Measurements from ENCODE around the gene MZT2A.
"Not testable (repeated sequence)": the region's sequence is repeated elsewhere in the genome, so short reads cannot be mapped to it uniquely, and the experiment has no call there.

MZT2A gene

DNA sequence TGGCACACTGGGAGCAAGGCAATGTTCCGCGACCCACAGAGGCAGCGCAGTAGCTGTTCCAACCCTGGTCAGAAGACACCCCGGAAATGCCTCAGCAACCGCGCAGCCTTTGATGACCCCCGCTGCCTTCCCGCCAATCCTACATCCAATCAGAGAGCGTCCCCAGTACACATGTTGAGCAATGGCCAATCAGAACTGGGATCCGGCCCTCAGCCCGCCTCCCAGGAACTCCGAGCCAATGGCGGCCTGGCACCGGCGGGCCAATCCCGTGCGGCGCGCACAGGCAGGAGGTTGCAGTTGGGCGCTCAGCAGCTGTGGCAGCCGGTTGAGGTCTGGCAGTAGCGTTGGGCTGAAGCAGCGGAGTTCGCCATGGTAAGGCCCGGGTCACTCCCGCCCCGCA, 16.4 kb downstream of the MZT2A start, which contains the start of gene TUBA3D:
Gene TUBA3D, plus strand, starts transcription at position 289 of the 400 bp plus-strand sequence. Its CDS starts 81 bp downstream, at position 370.
- no peak within 1 kb of the TSS for H3K4me3 ChIP-seq (replicated peaks; ENCODE audit: insufficient read depth, low read length)
- no peak for DNase-seq (ENCODE audit: low read depth in 1 of 2, low spot score in 1 of 2)
- H3K27ac ChIP-seq (replicated peaks) = no peak within 1 kb of the TSS
- no peaks in the 10 kb centered on the region for H3K27me3 ChIP-seq (ENCODE audit: insufficient read depth, poor library complexity, severe bottlenecking)
- TF ChIP-seq SPI1 (IDR thresholded peaks at IDR 0.05; ENCODE audit: borderline replicate concordance, low read depth) (no peak), POLR2AphosphoS5 (IDR thresholded peaks at IDR 0.05; ENCODE audit: low read depth) (no peak), CTCF (IDR thresholded peaks at IDR 0.05; ENCODE audit: insufficient read depth, low read length) (no peak), GABPA (IDR thresholded peaks at IDR 0.05; ENCODE audit: low read depth) (no peak)
- TF ChIP-seq, protein P1, sequence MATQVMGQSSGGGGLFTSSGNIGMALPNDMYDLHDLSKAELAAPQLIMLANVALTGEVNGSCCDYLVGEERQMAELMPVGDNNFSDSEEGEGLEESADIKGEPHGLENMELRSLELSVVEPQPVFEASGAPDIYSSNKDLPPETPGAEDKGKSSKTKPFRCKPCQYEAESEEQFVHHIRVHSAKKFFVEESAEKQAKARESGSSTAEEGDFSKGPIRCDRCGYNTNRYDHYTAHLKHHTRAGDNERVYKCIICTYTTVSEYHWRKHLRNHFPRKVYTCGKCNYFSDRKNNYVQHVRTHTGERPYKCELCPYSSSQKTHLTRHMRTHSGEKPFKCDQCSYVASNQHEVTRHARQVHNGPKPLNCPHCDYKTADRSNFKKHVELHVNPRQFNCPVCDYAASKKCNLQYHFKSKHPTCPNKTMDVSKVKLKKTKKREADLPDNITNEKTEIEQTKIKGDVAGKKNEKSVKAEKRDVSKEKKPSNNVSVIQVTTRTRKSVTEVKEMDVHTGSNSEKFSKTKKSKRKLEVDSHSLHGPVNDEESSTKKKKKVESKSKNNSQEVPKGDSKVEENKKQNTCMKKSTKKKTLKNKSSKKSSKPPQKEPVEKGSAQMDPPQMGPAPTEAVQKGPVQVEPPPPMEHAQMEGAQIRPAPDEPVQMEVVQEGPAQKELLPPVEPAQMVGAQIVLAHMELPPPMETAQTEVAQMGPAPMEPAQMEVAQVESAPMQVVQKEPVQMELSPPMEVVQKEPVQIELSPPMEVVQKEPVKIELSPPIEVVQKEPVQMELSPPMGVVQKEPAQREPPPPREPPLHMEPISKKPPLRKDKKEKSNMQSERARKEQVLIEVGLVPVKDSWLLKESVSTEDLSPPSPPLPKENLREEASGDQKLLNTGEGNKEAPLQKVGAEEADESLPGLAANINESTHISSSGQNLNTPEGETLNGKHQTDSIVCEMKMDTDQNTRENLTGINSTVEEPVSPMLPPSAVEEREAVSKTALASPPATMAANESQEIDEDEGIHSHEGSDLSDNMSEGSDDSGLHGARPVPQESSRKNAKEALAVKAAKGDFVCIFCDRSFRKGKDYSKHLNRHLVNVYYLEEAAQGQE (IDR thresholded peaks at IDR 0.05; ENCODE audit: insufficient replicate concordance, low read depth) = no peak

DNA sequence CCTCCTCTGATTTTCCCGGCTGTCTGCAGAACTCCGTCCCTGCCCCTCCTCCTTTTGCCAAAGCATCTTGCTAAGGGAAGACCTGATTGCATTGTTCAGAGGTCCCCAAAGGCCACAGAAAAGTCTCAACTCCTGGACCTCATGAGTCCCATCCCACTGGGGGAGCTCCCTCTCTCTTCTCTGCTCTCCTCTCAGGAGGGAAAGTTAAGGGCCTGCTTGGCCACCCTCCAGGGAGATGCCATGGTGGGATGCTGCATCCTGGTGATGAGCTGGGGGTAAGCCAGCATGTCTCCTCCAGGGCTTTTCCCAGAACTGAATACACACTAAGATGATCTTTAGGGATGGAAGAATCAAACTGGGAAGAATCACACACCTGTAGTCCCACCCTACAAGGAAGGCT, 18.9 kb downstream of the MZT2A start:
- not testable (repeated sequence) for H3K4me3 ChIP-seq (replicated peaks; ENCODE audit: insufficient read depth, low read length); H3K27me3 ChIP-seq (ENCODE audit: insufficient read depth, poor library complexity, severe bottlenecking); DNase-seq (ENCODE audit: low read depth in 1 of 2, low spot score in 1 of 2); H3K27ac ChIP-seq (replicated peaks)

- not testable (repeated sequence) for H3K4me3 ChIP-seq (replicated peaks; ENCODE audit: insufficient read depth, low read length); H3K27ac ChIP-seq (replicated peaks); DNase-seq (ENCODE audit: low read depth in 1 of 2, low spot score in 1 of 2); H3K27me3 ChIP-seq (ENCODE audit: insufficient read depth, poor library complexity, severe bottlenecking)
These were observed 20.6 kb downstream of the MZT2A start for GRCh38 chr2:131471624-131472023.

GRCh38 chr2:131470944-131471343, 21.3 kb downstream of the MZT2A start:
- DNase-seq (ENCODE audit: low read depth in 1 of 2, low spot score in 1 of 2); H3K4me3 ChIP-seq (replicated peaks; ENCODE audit: insufficient read depth, low read length); H3K27ac ChIP-seq (replicated peaks); H3K27me3 ChIP-seq (ENCODE audit: insufficient read depth, poor library complexity, severe bottlenecking): not testable (repeated sequence)

DNA sequence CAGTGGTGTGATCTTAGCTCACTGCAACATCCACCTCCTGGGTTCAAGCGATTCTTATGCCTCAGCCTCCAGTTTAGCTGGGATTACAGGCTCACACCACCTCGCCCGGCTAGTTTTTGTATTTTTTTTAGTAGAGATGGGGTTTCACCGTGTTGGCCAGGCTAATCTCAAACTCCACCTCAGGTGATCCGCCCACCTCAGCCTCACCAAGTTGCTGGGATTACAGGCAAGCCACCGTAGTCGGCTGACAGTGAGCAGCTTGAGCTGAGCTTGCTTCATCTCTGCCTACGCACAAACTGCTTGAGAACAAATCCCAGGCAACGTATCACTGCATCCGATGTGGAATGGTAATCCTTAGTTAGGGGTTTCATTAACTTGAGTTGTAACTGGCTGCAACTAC, 24.5 kb downstream of the MZT2A start:
- DNase-seq (ENCODE audit: low read depth in 1 of 2, low spot score in 1 of 2) = not testable (repeated sequence)

GRCh38 chr2:131454914-131455313, 37.3 kb downstream of the MZT2A start:
- not testable (repeated sequence) for H3K27ac ChIP-seq (replicated peaks); H3K27me3 ChIP-seq (ENCODE audit: insufficient read depth, poor library complexity, severe bottlenecking); H3K4me3 ChIP-seq (replicated peaks; ENCODE audit: insufficient read depth, low read length); DNase-seq (ENCODE audit: low read depth in 1 of 2, low spot score in 1 of 2)

More for the DNA sequence above, 24.5 kb downstream of the MZT2A start:
- H3K27me3 ChIP-seq (ENCODE audit: insufficient read depth, poor library complexity, severe bottlenecking); H3K27ac ChIP-seq (replicated peaks); H3K4me3 ChIP-seq (replicated peaks; ENCODE audit: insufficient read depth, low read length): not testable (repeated sequence)

GRCh38 chr2:131451265-131451949, 40.8 kb downstream of the MZT2A start:
- H3K27ac ChIP-seq (replicated peaks); H3K27me3 ChIP-seq (ENCODE audit: insufficient read depth, poor library complexity, severe bottlenecking); H3K4me3 ChIP-seq (replicated peaks; ENCODE audit: insufficient read depth, low read length); DNase-seq (ENCODE audit: low read depth in 1 of 2, low spot score in 1 of 2): not testable (repeated sequence)

GRCh38 chr2:131447981-131448380, 44.2 kb downstream of the MZT2A start:
- not testable (repeated sequence) for H3K4me3 ChIP-seq (replicated peaks; ENCODE audit: insufficient read depth, low read length); H3K27me3 ChIP-seq (ENCODE audit: insufficient read depth, poor library complexity, severe bottlenecking); H3K27ac ChIP-seq (replicated peaks); DNase-seq (ENCODE audit: low read depth in 1 of 2, low spot score in 1 of 2)

Data from HL-60 (cell line).